AG09309 (cell line): ENCODE data around the gene PARVG.
"Not testable (repeated sequence)": the region's sequence is repeated elsewhere in the genome, so short reads cannot be mapped to it uniquely, and the experiment has no call there.

Experiments
- DNase-seq: peaks from one replicate; pipeline ENCODE4 v3.0.0-alpha.2; 2010; ENCODE audit warnings: low read depth
- H3K4me3 ChIP-seq: 2 replicates; pipeline ENCODE4 v1.5.1; 2011; ENCODE audit warnings: mild to moderate bottlenecking, low read depth, low read length, moderate library complexity; ENCODE audit not compliant: control insufficient read depth
- TF ChIP-seq, protein P1 (sequence below): IDR thresholded peaks from 2 replicates; pipeline ENCODE4 v1.5.1; 2011; ENCODE audit warnings: mild to moderate bottlenecking, low read depth, low read length, inconsistent platforms; ENCODE audit not compliant: insufficient read depth, control insufficient read depth; ENCODE audit errors: missing control alignments

Gene PARVG

DNA sequence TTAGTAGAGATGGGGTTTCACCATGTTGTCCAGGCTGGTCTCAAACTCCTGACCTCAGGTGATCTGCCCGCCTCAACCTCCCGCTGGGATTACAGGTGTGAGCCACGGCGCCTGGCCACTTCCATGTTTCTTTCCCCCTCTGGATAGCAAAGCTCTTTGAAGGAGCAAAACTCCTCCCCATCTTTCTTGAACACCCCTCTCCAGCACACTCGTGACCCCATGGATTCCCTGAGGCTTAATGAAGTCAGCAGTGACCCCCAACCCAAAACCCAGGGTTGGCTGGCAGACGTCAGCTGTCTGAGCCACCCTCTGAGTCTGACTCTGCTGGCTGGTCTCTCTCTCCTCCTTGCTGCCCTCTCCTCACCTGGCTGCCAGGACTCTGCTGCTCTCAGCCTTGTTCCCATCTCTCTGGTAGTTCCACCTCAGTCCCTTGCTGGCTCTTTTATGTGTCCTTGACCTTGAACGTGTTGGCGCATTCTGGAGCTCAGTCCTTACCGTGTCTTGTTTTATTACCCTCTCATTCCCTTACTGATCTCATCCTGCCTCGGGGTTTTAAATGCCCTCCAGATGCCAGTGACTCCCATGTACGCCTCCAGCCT is 44.5 kb downstream of the PARVG start:
- TF ChIP-seq, protein P1, sequence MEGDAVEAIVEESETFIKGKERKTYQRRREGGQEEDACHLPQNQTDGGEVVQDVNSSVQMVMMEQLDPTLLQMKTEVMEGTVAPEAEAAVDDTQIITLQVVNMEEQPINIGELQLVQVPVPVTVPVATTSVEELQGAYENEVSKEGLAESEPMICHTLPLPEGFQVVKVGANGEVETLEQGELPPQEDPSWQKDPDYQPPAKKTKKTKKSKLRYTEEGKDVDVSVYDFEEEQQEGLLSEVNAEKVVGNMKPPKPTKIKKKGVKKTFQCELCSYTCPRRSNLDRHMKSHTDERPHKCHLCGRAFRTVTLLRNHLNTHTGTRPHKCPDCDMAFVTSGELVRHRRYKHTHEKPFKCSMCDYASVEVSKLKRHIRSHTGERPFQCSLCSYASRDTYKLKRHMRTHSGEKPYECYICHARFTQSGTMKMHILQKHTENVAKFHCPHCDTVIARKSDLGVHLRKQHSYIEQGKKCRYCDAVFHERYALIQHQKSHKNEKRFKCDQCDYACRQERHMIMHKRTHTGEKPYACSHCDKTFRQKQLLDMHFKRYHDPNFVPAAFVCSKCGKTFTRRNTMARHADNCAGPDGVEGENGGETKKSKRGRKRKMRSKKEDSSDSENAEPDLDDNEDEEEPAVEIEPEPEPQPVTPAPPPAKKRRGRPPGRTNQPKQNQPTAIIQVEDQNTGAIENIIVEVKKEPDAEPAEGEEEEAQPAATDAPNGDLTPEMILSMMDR, result no peak
- no peak overlapping the region for H3K4me3 ChIP-seq
- no peak for DNase-seq

DNA sequence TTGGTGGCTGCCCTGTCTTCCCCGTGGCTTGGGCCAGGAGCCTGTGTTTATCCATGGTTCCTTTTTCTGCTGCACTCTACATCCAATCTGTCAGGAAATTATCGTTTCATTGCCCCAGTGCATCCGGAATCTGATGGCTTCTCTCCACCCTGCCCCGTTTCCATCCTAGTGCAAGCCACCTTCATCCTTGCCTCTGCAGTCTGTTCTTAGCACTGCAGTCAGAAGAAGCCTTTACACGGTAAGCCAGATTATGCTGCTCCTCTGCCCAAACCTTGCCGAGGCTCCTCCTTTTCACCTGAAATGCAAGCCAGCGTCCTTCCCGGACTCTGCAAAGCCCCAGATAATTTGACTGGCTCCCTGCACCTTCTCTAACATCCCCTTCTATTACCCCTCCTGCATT is 45.1 kb downstream of the PARVG start:
- TF ChIP-seq, protein P1, result no peak
- H3K4me3 ChIP-seq, result no peak overlapping the region
- DNase-seq, result no peak

- H3K4me3 ChIP-seq, result no peak overlapping the region
- TF ChIP-seq, protein P1, result no peak
- DNase-seq, result no peak
Observed at GRCh38 chr22:44229331-44229730, 48.6 kb downstream of the PARVG start.

DNA sequence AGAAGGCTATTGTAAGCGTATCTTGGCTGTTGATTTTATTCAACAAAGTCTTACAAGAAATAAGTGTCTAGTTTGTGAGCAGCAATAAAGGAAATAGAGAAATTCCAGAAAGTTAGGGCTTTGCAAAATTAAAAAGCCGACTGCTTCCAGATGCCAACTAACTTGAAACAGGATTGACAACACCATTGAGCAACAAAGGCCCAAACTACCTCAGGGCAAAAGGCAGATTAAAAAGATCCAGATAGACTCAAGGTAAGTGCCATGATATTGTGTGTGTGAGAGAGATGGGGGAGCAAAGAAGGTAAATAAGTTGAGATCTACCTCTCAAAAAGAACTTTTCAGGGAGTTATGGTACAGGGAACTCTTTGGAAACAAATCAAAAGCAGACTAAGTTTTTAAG is 49.1 kb downstream of the PARVG start:
- H3K4me3 ChIP-seq, result no peak overlapping the region
- TF ChIP-seq, protein P1, result no peak
- no peak for DNase-seq

GRCh38 chr22:44231233-44231632 is 50.5 kb downstream of the PARVG start:
- DNase-seq, result no peak

DNA sequence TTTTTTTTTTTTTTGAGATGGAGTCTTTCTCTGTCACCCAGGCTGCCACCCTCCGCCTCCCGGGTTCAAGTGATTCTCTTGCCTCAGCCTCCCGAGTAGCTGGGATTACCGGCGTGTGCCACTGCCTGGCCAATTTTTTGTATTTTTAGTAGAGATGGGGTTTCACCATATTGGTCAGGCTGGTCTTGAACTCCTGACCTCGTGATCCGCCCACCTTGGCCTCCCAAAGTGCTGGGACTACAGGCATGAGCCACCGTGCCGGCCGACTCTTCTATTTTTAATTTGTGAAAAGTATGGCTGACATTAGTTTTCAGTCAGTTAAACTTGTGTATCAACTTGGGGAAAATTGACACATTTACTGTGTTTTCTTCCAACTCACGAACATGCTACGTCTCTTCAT is 53.6 kb downstream of the PARVG start:
- not testable (repeated sequence) for H3K4me3 ChIP-seq, DNase-seq

More at GRCh38 chr22:44231233-44231632, 50.5 kb downstream of the PARVG start:
- TF ChIP-seq, protein P1, result no peak
- no peak overlapping the region for H3K4me3 ChIP-seq

GRCh38 chr22:44237290-44237689 is 56.6 kb downstream of the PARVG start:
- no peak for DNase-seq
- H3K4me3 ChIP-seq, result no peak overlapping the region
- TF ChIP-seq, protein P1, result no peak

GRCh38 chr22:44241121-44241520 is 60.4 kb downstream of the PARVG start:
- DNase-seq, H3K4me3 ChIP-seq: not testable (repeated sequence)
